ENCODE measurements around the gene ENHO.

ENHO gene

GRCh38 chr9:34490360-34490759, 32.4 kb downstream of the ENHO start:
- no peak overlapping the region for H3K27ac ChIP-seq (ENCODE audit: low read depth, low read length)
- H3K27me3 ChIP-seq (ENCODE audit: low read length), result 0 out of 2 replicates have a peak, but pooled peaks cover 2% of the 10 kb centered on the region
- H2AFZ ChIP-seq (ENCODE audit: low read depth, low read length, severe bottlenecking), result no peak overlapping the region
- H3K9ac ChIP-seq (ENCODE audit: low read length), result no peak overlapping the region
- no peak overlapping the region for H3K4me3 ChIP-seq (ENCODE audit: insufficient read depth, low read length, poor library complexity, severe bottlenecking)
- H3K79me2 ChIP-seq (ENCODE audit: insufficient read depth, low read length), result no peaks in the 10 kb centered on the region
- TF ChIP-seq EZH2phosphoT487 (conservative IDR thresholded peaks at IDR 0.05; ENCODE audit: low read length) (no peak), CTCF (IDR thresholded peaks at IDR 0.05; ENCODE audit: insufficient read depth, low read length, poor library complexity, severe bottlenecking) (no peak)
- no peaks in the 10 kb centered on the region for H3K9me2 ChIP-seq (replicated peaks; ENCODE audit: insufficient read depth, low read length)
- H3F3A ChIP-seq (ENCODE audit: insufficient read depth), result no peaks in the 10 kb centered on the region
- no peak overlapping the region for H3K4me2 ChIP-seq (ENCODE audit: low read depth, low read length, poor library complexity, severe bottlenecking)
- H3K9me3 ChIP-seq (ENCODE audit: insufficient read depth, low read length), result no peaks in the 10 kb centered on the region
- H4K20me1 ChIP-seq (ENCODE audit: low read depth, low read length), result no peaks in the 10 kb centered on the region
- no peaks in the 10 kb centered on the region for H3K36me3 ChIP-seq (ENCODE audit: low read length)

- Histone ChIP-seq H3F3A (ENCODE audit: insufficient read depth) (no peaks in the 10 kb centered on the region), H3K27ac (ENCODE audit: low read depth, low read length) (no peak overlapping the region), H3K36me3 (ENCODE audit: low read length) (no peaks in the 10 kb centered on the region), H4K20me1 (ENCODE audit: low read depth, low read length) (no peaks in the 10 kb centered on the region), H3K79me2 (ENCODE audit: insufficient read depth, low read length) (no peaks in the 10 kb centered on the region), H3K4me2 (ENCODE audit: low read depth, low read length, poor library complexity, severe bottlenecking) (no peak overlapping the region), H3K9me3 (ENCODE audit: insufficient read depth, low read length) (no peaks in the 10 kb centered on the region), H2AFZ (ENCODE audit: low read depth, low read length, severe bottlenecking) (no peak overlapping the region), H3K27me3 (ENCODE audit: low read length) (0 out of 2 replicates have a peak, but pooled peaks cover 2% of the 10 kb centered on the region), H3K4me3 (ENCODE audit: insufficient read depth, low read length, poor library complexity, severe bottlenecking) (no peak overlapping the region), H3K9me2 (replicated peaks; ENCODE audit: insufficient read depth, low read length) (no peaks in the 10 kb centered on the region), H3K9ac (ENCODE audit: low read length) (no peak overlapping the region)
- no peak for TF ChIP-seq CTCF (IDR thresholded peaks at IDR 0.05; ENCODE audit: insufficient read depth, low read length, poor library complexity, severe bottlenecking)
- no peak for TF ChIP-seq EZH2phosphoT487 (conservative IDR thresholded peaks at IDR 0.05; ENCODE audit: low read length)
Measured at GRCh38 chr9:34486572-34486971, 36.2 kb downstream of the ENHO start.

GRCh38 chr9:34485822-34486221, 37.0 kb downstream of the ENHO start:
- no peak overlapping the region for H3K27ac ChIP-seq (ENCODE audit: low read depth, low read length)
- no peaks in the 10 kb centered on the region for H4K20me1 ChIP-seq (ENCODE audit: low read depth, low read length)
- H3K79me2 ChIP-seq (ENCODE audit: insufficient read depth, low read length), result no peaks in the 10 kb centered on the region
- TF ChIP-seq CTCF (IDR thresholded peaks at IDR 0.05; ENCODE audit: insufficient read depth, low read length, poor library complexity, severe bottlenecking) (no peak), EZH2phosphoT487 (conservative IDR thresholded peaks at IDR 0.05; ENCODE audit: low read length) (no peak)
- H3K9me2 ChIP-seq (replicated peaks; ENCODE audit: insufficient read depth, low read length), result no peaks in the 10 kb centered on the region
- no peaks in the 10 kb centered on the region for H3K9me3 ChIP-seq (ENCODE audit: insufficient read depth, low read length)
- H3K36me3 ChIP-seq (ENCODE audit: low read length), result no peaks in the 10 kb centered on the region
- no peak overlapping the region for H3K4me2 ChIP-seq (ENCODE audit: low read depth, low read length, poor library complexity, severe bottlenecking)
- H2AFZ ChIP-seq (ENCODE audit: low read depth, low read length, severe bottlenecking), result no peak overlapping the region
- H3K4me3 ChIP-seq (ENCODE audit: insufficient read depth, low read length, poor library complexity, severe bottlenecking), result no peak overlapping the region
- no peak overlapping the region for H3K9ac ChIP-seq (ENCODE audit: low read length)
- 0 out of 2 replicates have a peak, but pooled peaks cover 2% of the 10 kb centered on the region for H3K27me3 ChIP-seq (ENCODE audit: low read length)
- no peaks in the 10 kb centered on the region for H3F3A ChIP-seq (ENCODE audit: insufficient read depth)

Data from SU-DHL-6 (cell line).